Ishikawa (cell line): ENCODE data around the gene SLX9.

Experiments used
- CEBPB ChIP-seq: IDR thresholded peaks from 2 replicates; pipeline ENCODE4 v1.6.1; 2012
- CREB1 ChIP-seq: IDR thresholded peaks from 2 replicates; pipeline ENCODE4 v1.6.1; 2012; ENCODE audit warnings: low read depth
- EGR1 ChIP-seq: IDR thresholded peaks from 2 replicates; pipeline ENCODE4 v1.6.1; 2012
- EP300 ChIP-seq: IDR thresholded peaks from 2 replicates; pipeline ENCODE4 v1.6.1; 2012; ENCODE audit warnings: borderline replicate concordance
- FOXM1 ChIP-seq: IDR thresholded peaks from 2 replicates; pipeline ENCODE4 v1.6.1; 2012; ENCODE audit warnings: low read depth, borderline replicate concordance
- NFIC ChIP-seq: IDR thresholded peaks from 2 replicates; pipeline ENCODE4 v1.6.1; 2012
- RAD21 ChIP-seq: IDR thresholded peaks from 2 replicates; pipeline ENCODE4 v1.6.1; 2012; ENCODE audit warnings: low read depth
- TAF1 ChIP-seq: IDR thresholded peaks from 2 replicates; pipeline ENCODE4 v1.6.1; 2012; ENCODE audit warnings: low read depth, mild to moderate bottlenecking
- TCF12 ChIP-seq: IDR thresholded peaks from 2 replicates; pipeline ENCODE4 v1.6.1; 2012; ENCODE audit warnings: low read depth
- TEAD4 ChIP-seq: IDR thresholded peaks from 2 replicates; pipeline ENCODE4 v1.6.1; 2012
- YY1 ChIP-seq: IDR thresholded peaks from 2 replicates; pipeline ENCODE4 v1.6.1; 2012; ENCODE audit warnings: low read depth
- ZBTB7A ChIP-seq: IDR thresholded peaks from 2 replicates; pipeline ENCODE4 v1.6.1; 2012; ENCODE audit warnings: low read depth
- TF ChIP-seq, protein P1 (sequence below): IDR thresholded peaks from 2 replicates; pipeline ENCODE4 v1.6.1; 2012
- TF ChIP-seq, protein P2 (sequence below): IDR thresholded peaks from 2 replicates; pipeline ENCODE4 v1.6.1; 2012
- TF ChIP-seq, protein P3 (sequence below): IDR thresholded peaks from 2 replicates; pipeline ENCODE4 v1.6.1; 2012; ENCODE audit warnings: low read depth, mild to moderate bottlenecking

Gene SLX9

DNA sequence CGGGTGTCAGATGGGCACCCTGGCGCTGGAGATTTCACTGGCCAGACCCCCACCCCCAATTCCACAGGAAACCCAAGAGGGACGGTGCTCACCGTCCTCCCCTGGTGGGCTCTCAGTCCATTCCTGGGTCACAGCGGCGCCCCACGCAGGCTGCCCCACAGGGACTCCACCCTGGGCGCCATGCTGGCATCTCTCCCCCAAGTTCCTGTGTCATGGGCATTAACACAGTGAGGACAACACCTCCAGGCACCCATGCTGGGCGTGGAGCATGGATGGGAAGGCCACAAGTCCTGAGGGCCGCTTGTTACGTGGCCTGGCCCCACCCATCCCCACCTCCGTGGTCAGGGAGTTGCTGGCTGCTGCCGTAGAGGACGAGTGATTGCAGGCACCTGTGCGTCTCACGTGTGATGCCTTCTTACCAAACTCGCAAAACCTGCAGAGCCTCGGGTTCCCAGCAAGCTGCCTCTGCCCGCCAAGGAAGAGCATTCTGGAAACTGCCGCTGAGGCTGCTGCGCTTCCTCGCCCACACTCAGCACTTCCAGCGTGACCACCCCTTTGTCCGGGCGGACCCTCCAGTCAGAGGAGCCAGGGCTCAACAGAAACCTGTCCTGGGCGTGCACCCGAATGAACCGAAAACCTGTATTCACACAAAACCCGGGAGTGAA lies 60.3 kb downstream of the SLX9 start:
- TF ChIP-seq RAD21: no peak
- TF ChIP-seq, protein P1, sequence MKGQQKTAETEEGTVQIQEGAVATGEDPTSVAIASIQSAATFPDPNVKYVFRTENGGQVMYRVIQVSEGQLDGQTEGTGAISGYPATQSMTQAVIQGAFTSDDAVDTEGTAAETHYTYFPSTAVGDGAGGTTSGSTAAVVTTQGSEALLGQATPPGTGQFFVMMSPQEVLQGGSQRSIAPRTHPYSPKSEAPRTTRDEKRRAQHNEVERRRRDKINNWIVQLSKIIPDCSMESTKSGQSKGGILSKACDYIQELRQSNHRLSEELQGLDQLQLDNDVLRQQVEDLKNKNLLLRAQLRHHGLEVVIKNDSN: no peak
- no peak for TF ChIP-seq NFIC
- no peak for TF ChIP-seq FOXM1
- no peak for TF ChIP-seq TAF1
- no peak for TF ChIP-seq TCF12
- no peak for TF ChIP-seq CREB1
- no peak for TF ChIP-seq TEAD4
- TF ChIP-seq, protein P2, sequence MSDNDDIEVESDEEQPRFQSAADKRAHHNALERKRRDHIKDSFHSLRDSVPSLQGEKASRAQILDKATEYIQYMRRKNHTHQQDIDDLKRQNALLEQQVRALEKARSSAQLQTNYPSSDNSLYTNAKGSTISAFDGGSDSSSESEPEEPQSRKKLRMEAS: no peak
- no peak for TF ChIP-seq CEBPB
- no peak for TF ChIP-seq YY1
- TF ChIP-seq, protein P3, sequence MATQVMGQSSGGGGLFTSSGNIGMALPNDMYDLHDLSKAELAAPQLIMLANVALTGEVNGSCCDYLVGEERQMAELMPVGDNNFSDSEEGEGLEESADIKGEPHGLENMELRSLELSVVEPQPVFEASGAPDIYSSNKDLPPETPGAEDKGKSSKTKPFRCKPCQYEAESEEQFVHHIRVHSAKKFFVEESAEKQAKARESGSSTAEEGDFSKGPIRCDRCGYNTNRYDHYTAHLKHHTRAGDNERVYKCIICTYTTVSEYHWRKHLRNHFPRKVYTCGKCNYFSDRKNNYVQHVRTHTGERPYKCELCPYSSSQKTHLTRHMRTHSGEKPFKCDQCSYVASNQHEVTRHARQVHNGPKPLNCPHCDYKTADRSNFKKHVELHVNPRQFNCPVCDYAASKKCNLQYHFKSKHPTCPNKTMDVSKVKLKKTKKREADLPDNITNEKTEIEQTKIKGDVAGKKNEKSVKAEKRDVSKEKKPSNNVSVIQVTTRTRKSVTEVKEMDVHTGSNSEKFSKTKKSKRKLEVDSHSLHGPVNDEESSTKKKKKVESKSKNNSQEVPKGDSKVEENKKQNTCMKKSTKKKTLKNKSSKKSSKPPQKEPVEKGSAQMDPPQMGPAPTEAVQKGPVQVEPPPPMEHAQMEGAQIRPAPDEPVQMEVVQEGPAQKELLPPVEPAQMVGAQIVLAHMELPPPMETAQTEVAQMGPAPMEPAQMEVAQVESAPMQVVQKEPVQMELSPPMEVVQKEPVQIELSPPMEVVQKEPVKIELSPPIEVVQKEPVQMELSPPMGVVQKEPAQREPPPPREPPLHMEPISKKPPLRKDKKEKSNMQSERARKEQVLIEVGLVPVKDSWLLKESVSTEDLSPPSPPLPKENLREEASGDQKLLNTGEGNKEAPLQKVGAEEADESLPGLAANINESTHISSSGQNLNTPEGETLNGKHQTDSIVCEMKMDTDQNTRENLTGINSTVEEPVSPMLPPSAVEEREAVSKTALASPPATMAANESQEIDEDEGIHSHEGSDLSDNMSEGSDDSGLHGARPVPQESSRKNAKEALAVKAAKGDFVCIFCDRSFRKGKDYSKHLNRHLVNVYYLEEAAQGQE: no peak
- TF ChIP-seq EP300: no peak
- no peak for TF ChIP-seq EGR1
- TF ChIP-seq ZBTB7A: no peak

DNA sequence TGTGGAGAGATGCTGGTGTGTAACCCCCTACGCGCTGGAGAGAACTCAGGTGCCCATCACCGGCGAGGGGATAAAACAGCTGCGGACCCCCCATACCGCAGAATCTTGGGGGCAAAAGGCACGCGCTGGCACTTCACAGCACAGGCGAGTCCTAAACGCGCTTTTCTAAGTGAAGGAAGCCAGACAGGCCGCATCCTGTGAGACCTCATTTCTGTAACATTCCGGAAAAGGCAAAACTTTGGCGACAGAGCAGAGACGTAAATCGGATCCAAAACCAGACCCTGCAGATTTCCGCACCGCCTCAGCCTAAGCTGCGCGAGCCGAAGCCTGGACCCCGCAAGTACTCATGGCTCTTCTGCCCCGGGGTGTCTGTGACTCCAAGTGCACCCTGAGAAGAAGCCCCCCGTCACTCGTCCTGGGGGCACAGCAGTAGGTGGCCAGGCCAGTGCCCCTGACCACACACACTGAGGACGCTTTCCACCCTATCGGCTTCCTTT lies 60.9 kb downstream of the SLX9 start:
- no peak for TF ChIP-seq EP300
- no peak for TF ChIP-seq EGR1
- no peak for TF ChIP-seq TCF12
- TF ChIP-seq, protein P1: no peak
- TF ChIP-seq, protein P2: no peak
- no peak for TF ChIP-seq YY1
- TF ChIP-seq NFIC: no peak
- no peak for TF ChIP-seq RAD21
- no peak for TF ChIP-seq TAF1
- TF ChIP-seq, protein P3: no peak
- TF ChIP-seq TEAD4: no peak
- no peak for TF ChIP-seq CREB1
- no peak for TF ChIP-seq ZBTB7A
- TF ChIP-seq FOXM1: no peak

DNA sequence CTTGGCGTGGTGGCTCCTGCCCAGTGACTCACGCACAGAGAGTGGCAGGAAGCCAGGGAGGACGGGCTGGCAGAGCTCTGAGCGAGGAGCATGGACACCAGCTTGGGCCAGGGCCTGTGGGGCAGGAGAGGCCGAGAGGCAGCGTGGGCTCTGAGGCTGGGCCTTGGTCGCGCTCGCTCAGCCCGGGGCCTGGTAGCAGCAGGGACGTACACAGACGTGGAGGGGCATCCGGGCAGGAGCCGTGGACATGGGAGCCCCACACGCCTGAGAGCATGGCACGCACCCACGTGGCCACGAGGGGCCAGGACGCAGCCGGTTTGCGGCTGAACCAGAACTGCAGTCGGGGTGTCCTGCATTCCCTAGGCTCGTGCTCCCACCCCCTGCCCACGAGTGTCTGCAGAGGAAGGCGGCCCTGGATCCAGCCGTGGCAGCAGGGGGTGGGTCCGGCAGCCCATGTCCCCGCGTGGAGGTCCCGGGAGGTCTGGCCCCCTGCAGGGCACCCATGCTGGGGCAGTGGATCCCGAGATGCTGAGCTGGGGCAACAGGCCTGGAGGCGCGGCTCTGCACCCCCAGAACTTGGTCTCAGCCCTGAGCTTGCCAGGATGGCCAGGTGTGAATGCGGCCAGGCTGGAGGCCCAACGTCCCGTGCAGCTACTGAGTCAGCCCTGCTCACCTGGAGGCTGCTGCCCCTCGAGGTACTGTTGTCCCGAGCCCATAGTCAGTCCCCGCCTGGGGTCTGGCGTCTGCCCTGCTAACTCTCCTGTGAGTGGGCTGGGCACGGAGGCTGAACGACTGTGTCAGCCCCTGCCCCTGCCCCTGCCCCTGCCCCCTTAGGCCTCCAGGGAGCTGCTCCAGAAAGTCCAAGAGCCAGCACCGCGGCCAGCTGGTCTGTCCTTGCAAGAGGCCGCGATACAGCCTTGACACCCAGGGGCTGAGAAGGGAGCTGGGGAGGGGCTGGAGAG lies 61.6 kb downstream of the SLX9 start:
- TF ChIP-seq NFIC (0 out of 2 replicates have a peak, but pooled peaks have one; percentile 31), CEBPB (no peak)

DNA sequence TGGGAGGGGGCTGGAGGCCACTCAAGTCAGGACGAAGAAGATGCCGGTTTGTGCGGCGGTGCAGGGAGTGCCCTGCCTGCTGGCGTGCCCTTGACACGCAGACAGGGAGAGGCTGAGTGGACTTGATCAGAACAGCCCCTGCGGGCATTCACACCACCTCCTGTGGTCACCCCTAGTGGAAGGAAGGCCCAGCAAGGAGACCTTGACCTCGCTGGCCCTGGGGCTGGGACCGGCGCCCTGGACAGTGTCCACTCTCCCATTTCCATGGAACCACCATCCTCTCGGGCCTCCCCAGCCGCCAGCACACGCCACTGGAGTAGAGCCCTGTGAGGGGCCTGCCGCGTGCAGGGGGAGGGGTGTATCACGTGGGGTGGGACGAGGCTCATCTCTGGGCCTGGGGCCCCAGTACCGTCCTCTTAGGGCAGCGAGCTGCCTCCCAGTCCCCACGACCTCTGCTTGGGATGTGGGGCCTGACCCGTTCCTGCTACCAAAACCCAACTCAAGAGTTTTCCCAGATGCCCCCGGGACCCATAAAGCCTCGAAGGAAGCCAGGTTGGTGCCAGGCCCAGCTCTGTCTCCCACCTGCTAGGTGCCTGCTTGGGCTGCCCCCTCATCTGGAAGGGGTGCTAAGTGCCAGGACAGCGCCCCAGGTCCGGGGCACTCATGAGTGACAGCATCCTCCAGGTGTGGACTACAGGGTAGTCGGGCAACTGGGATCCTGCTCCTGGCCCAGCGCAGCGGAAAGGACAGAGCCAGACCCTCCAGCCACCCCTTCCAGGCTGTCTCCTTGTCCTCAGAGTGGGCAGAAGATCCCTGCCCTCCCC lies 62.8 kb downstream of the SLX9 start:
- TF ChIP-seq TAF1 (no peak), EGR1 (no peak)
- TF ChIP-seq, protein P2: no peak
- TF ChIP-seq, protein P3: no peak
